Measurements from ENCODE around the gene ZNF431. TPM values are rescaled to one million over a fixed set of nuclear protein-coding genes. Genes with fewer than 3 reads are reported as not detected.

ZNF431 gene
- total and polyA plus RNA-seq, 2 experiments from 2014 or later = 18.0 to 47.5 TPM

- no peaks in the 10 kb centered on the region for H3F3A ChIP-seq (replicated peaks; ENCODE audit: low read depth)
- peaks cover 96% of the 10 kb centered on the region for H3K79me2 ChIP-seq (replicated peaks; ENCODE audit: insufficient read depth)
- H3K27ac ChIP-seq (ENCODE audit: low read depth) = no peak overlapping the region
- Mint-ChIP-seq H3K4me1 (no peaks in the 10 kb centered on the region; the same call in 2 of the 3 replicates), H3K36me3 (ENCODE audit: low read depth) (peaks cover 94% of the 10 kb centered on the region), H3K27me3 (ENCODE audit: insufficient read depth, low read depth, poor library complexity) (peaks cover 2% of the 10 kb centered on the region), H3K27ac (no peak overlapping the region), H3K9me3 (peaks cover 38% of the 10 kb centered on the region), H3K4me3 (no peak overlapping the region)
- DNase-seq (ENCODE audit: low spot score) (no peak), ATAC-seq (no peak)
- no peaks in the 10 kb centered on the region for H3K27me3 ChIP-seq (ENCODE audit: insufficient read depth)
- H3K4me1 ChIP-seq (ENCODE audit: insufficient read depth) = no peaks in the 10 kb centered on the region
- H3K4me2 ChIP-seq = no peak overlapping the region
- no peaks in the 10 kb centered on the region; the same call in none of the 2 replicates for H3K9me2 ChIP-seq (ENCODE audit: insufficient read depth)
- H2AFZ ChIP-seq = no peak overlapping the region
- H3K4me3 ChIP-seq = no peak overlapping the region
- peaks cover 3% of the 10 kb centered on the region for H4K20me1 ChIP-seq (replicated peaks; ENCODE audit: insufficient read depth)
- peaks cover 72% of the 10 kb centered on the region for H3K36me3 ChIP-seq (ENCODE audit: insufficient read depth)
- TF ChIP-seq ZNF114 (CRISPR knock-in tag; IDR thresholded peaks at IDR 0.05) (no peak), EZH2phosphoT487 (IDR thresholded peaks at IDR 0.05; ENCODE audit: unreplicated experiment) (no peak), STAT1 (IDR thresholded peaks at IDR 0.05; ENCODE audit: unreplicated experiment) (no peak), EZH2 (IDR thresholded peaks at IDR 0.05; ENCODE audit: low read depth, unreplicated experiment) (no peak), NANOG (IDR thresholded peaks at IDR 0.05; ENCODE audit: borderline replicate concordance) (no peak), CREB1 (CRISPR knock-in tag; IDR thresholded peaks at IDR 0.05; ENCODE audit: low read depth) (no peak), ZNF331 (CRISPR knock-in tag; IDR thresholded peaks at IDR 0.05; ENCODE audit: low read depth) (no peak), POLR2AphosphoS5 (IDR thresholded peaks at IDR 0.05; ENCODE audit: low read depth) (no peak), JUNB (IDR thresholded peaks at IDR 0.05; ENCODE audit: unreplicated experiment) (no peak), ZNF462 (CRISPR knock-in tag; IDR thresholded peaks at IDR 0.05) (no peak), REST (IDR thresholded peaks at IDR 0.05; ENCODE audit: unreplicated experiment) (no peak), ETS1 (IDR thresholded peaks at IDR 0.05) (no peak), CTCF (conservative IDR thresholded peaks at IDR 0.05; ENCODE audit: low read depth in 2 of 2) (no peak)
These were observed 9.6 kb downstream of the ZNF431 start for GRCh38 chr19:21151460-21151859.
